Fibroblast of lung (primary cell): ENCODE measurements around the gene U2AF1L4. TPM values are rescaled to one million over a fixed set of nuclear protein-coding genes. Genes with fewer than 3 reads are reported as not detected.
A peak's percentile ranks its signal among the peaks of the same experiment; 100 is the strongest.

Experiments
- DNase-seq, 2 donors: peaks; one replicate each; pipeline versions ENCODE4 v3.0.0 to v3.0.0-alpha.2; 2010; ENCODE audit warnings: low read depth in 2 of 2
- H2AFZ ChIP-seq: 2 replicates; pipeline ENCODE4 v1.5.1; 2012; ENCODE audit warnings: low read length, control low read depth, inconsistent platforms
- H3K27ac ChIP-seq: 2 replicates; pipeline ENCODE4 v1.5.1; 2011; ENCODE audit warnings: low read length, control low read depth; ENCODE audit not compliant: insufficient read depth
- H3K27me3 ChIP-seq: 2 replicates; pipeline ENCODE4 v1.5.1; 2011; ENCODE audit warnings: mild to moderate bottlenecking, low read length; ENCODE audit not compliant: control insufficient read depth, insufficient read depth
- H3K36me3 ChIP-seq: 2 replicates; pipeline ENCODE4 v1.5.1; 2011; ENCODE audit warnings: low read length; ENCODE audit not compliant: control insufficient read depth, insufficient read depth
- H3K4me1 ChIP-seq: 2 replicates; pipeline ENCODE4 v1.5.1; 2011; ENCODE audit warnings: low read length; ENCODE audit not compliant: control insufficient read depth, insufficient read depth; ENCODE audit errors: extremely low read depth
- H3K4me2 ChIP-seq: 2 replicates; pipeline ENCODE4 v1.5.1; 2011; ENCODE audit warnings: low read length, control low read depth; ENCODE audit not compliant: insufficient read depth; ENCODE audit errors: extremely low read depth
- H3K4me3 ChIP-seq, 4 experiments: fragments of 200-600 bp in 1 of 4; sonication (generic) in 1 of 4; replicated peaks in 1 of 4; 2 replicates each; pipeline ENCODE4 v1.5.1; 2011 to 2016; ENCODE audit warnings: low read length in 4 of 4, low read depth in 3 of 4, mild to moderate bottlenecking in 3 of 4, control low read depth in 2 of 4, inconsistent platforms in 1 of 4, mixed read lengths in 1 of 4; ENCODE audit not compliant: insufficient read depth in 1 of 4; ENCODE audit errors: control extremely low read depth in 1 of 4
- H3K79me2 ChIP-seq: 2 replicates; pipeline ENCODE4 v1.5.1; 2012; ENCODE audit warnings: mild to moderate bottlenecking, low read length, inconsistent platforms; ENCODE audit not compliant: control insufficient read depth, insufficient read depth
- H3K9ac ChIP-seq: 2 replicates; pipeline ENCODE4 v1.5.1; 2011; ENCODE audit warnings: mild to moderate bottlenecking, low read length, control low read depth; ENCODE audit not compliant: insufficient read depth
- H3K9me3 ChIP-seq: 2 replicates; pipeline ENCODE4 v1.5.1; 2012; ENCODE audit warnings: low read depth, low read length; ENCODE audit not compliant: control insufficient read depth, insufficient read depth
- H4K20me1 ChIP-seq: 2 replicates; pipeline ENCODE4 v1.5.1; 2011; ENCODE audit warnings: low read length; ENCODE audit not compliant: control insufficient read depth, insufficient read depth; ENCODE audit errors: extremely low read depth
- EZH2 ChIP-seq: IDR thresholded peaks from 2 replicates; pipeline ENCODE4 v1.5.1; 2012; ENCODE audit warnings: low read length, control low read depth, mild to moderate bottlenecking; ENCODE audit errors: missing control alignments
- polyA plus RNA-seq, 2 donors: library from polyadenylated mRNA; depleted of rRNA in 1 of 2; stranded (reverse) in 1 of 2; unstranded in 1 of 2; fragments of >200 nt; gene quantifications; 2 replicates each; pipeline ENCODE4 v1.2.1, GENCODE V29; 2011 to 2012; ENCODE audit warnings: missing spikeins in 1 of 2
- total RNA-seq: library from RNA; depleted of rRNA; stranded (reverse); fragments of >200 nt; gene quantifications from 2 replicates; pipeline ENCODE4 v1.2.1, GENCODE V29; 2014
- TF ChIP-seq, protein P1 (sequence below), 2 donors: IDR thresholded peaks in 1 of 2; conservative IDR thresholded peaks in 1 of 2; 1 replicate in 1 of 2; 2 replicates in 1 of 2; pipeline ENCODE4 v1.5.1; 2011 to 2012; ENCODE audit warnings: low read length in 2 of 2, control low read depth in 1 of 2, inconsistent platforms in 1 of 2, low read depth in 1 of 2, mild to moderate bottlenecking in 1 of 2

The U2AF1L4 gene
- total and polyA plus RNA-seq, 2 donors (not counting 1 experiment from before 2014, with no cell fraction given): 9.1 to 11.9 TPM

DNA sequence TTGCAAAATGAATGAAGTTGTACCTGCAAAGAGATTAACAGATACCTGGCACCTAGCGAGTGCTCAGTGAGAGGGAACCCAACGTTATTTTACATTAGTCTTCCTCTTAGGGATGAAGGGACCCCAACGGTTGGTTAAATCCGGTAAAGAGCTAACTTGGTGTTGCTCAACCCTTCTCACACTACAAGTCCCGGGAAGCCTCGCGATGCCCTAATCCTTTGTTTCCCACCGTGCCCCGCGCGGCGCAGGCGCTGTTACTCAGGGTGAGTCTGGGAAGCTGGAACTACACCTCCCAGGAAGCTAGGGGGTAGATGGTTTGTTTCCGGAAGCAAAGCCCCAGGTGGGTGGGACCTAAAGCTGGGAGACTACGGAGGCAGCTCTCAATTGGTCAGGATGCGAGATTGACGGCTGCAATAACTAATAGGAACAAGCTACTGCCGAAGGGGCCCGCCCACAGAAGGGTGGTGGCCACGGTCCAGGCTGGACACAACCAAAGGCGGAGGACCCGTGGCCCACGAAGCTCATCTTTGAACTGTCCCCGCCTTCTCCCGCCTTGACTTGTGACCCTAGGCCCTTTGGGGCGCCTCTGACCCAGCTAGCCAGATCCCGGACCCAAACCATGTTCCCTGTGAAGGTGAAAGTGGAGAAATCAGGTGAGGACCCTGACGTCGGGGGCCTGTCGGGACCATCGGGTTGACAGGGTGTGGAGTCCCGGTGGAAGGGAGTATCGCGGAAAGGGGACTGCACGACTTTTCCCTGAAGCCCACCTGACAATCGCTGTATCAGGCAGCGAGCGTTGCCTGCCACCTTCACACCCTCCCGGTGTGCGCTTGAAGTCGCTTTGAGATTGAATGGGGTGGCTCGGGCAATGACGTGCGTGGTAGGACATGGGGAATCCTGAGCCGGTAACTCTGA lies 3.1 kb upstream of the U2AF1L4 start, which contains the start of gene LIN37:
LIN37 (plus strand) TSS at position 471 of the 915 bp plus-strand sequence; CDS start at position 620, 149 bp downstream.
- H3K4me3 ChIP-seq: peak within 1 kb of the TSS; percentile 75 to 100 (median 96)
- no peaks in the 10 kb centered on the region for H4K20me1 ChIP-seq
- H3K9ac ChIP-seq: peak within 1 kb of the TSS; percentile 87
- peaks cover 14% of the 10 kb centered on the region for H3K36me3 ChIP-seq
- H3K4me2 ChIP-seq: peak within 1 kb of the TSS; percentile 98
- no peaks in the 10 kb centered on the region for H3K27me3 ChIP-seq
- H3K9me3 ChIP-seq: no peaks in the 10 kb centered on the region
- peak within 1 kb of the TSS; percentile 84 for H3K27ac ChIP-seq
- peak; percentile 98 to 100 for DNase-seq
- TF ChIP-seq EZH2: no peak
- H3K4me1 ChIP-seq: peaks cover 6% of the 10 kb centered on the region
- peak within 1 kb of the TSS; percentile 61 for H2AFZ ChIP-seq
- peaks cover 24% of the 10 kb centered on the region for H3K79me2 ChIP-seq

DNA sequence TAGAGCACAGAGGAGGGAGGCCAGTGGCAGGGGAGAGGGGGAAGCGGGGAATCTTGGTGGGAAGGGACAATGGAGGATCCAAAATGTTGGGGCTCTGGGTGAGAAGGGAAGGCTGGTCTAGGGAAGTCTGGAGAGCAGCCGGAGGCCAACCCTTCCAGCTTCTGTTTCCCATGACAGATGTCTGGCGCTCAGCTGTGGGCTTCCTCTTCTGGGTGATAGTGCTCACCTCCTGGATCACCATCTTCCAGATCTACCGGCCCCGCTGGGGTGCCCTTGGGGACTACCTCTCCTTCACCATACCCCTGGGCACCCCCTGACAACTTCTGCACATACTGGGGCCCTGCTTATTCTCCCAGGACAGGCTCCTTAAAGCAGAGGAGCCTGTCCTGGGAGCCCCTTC lies 1.3 kb upstream of the U2AF1L4 start:
- Histone ChIP-seq H3K9ac (no peak overlapping the region), H3K79me2 (peaks cover 24% of the 10 kb centered on the region), H2AFZ (no peak overlapping the region), H3K27me3 (no peaks in the 10 kb centered on the region), H3K4me1 (peaks cover 6% of the 10 kb centered on the region), H4K20me1 (no peaks in the 10 kb centered on the region), H3K4me3 (peak overlapping the region in 2 of 4 experiments; percentile 72 to 91), H3K4me2 (peak overlapping the region; percentile 86), H3K27ac (no peak overlapping the region), H3K9me3 (no peaks in the 10 kb centered on the region), H3K36me3 (no peaks in the 10 kb centered on the region)
- DNase-seq: no peak
- TF ChIP-seq EZH2: no peak
- TF ChIP-seq, protein P1, sequence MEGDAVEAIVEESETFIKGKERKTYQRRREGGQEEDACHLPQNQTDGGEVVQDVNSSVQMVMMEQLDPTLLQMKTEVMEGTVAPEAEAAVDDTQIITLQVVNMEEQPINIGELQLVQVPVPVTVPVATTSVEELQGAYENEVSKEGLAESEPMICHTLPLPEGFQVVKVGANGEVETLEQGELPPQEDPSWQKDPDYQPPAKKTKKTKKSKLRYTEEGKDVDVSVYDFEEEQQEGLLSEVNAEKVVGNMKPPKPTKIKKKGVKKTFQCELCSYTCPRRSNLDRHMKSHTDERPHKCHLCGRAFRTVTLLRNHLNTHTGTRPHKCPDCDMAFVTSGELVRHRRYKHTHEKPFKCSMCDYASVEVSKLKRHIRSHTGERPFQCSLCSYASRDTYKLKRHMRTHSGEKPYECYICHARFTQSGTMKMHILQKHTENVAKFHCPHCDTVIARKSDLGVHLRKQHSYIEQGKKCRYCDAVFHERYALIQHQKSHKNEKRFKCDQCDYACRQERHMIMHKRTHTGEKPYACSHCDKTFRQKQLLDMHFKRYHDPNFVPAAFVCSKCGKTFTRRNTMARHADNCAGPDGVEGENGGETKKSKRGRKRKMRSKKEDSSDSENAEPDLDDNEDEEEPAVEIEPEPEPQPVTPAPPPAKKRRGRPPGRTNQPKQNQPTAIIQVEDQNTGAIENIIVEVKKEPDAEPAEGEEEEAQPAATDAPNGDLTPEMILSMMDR (conservative IDR thresholded peaks at IDR 0.05 in 1 of 2, IDR thresholded peaks at IDR 0.05 in 1 of 2; ENCODE audit: low read depth in 1 of 2, low read length in 2 of 2): no peak

DNA sequence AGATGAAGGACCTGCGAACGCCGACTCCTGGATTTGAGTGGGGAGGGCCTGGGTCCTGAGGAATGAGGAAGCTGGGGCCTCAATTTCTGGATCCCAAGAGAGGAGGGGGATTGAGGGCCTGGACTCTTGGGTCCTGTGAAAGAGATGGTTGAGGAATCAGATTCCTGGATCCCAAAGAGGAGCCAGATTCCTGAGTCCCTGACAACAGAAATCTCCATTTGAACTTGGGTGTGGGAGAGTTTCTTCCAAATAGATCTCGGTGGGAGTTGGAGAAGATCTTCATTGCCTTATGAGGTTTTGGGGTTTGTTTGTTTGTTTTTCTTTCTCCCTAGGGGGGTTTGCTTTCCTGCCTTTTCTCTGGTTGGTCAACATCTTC lies 857 bp upstream of the U2AF1L4 start:
- H3K4me1 ChIP-seq: peaks cover 6% of the 10 kb centered on the region
- peak overlapping the region; percentile 86 for H3K4me2 ChIP-seq
- no peaks in the 10 kb centered on the region for H3K36me3 ChIP-seq
- no peaks in the 10 kb centered on the region for H3K9me3 ChIP-seq
- DNase-seq: no peak
- H3K79me2 ChIP-seq: peaks cover 24% of the 10 kb centered on the region
- peak overlapping the region; percentile 95 for H3K27ac ChIP-seq
- H2AFZ ChIP-seq: no peak overlapping the region
- H3K4me3 ChIP-seq: peak overlapping the region; percentile 72 to 91 (median 82)
- no peaks in the 10 kb centered on the region for H3K27me3 ChIP-seq
- no peaks in the 10 kb centered on the region for H4K20me1 ChIP-seq
- peak overlapping the region; percentile 60 for H3K9ac ChIP-seq
- TF ChIP-seq EZH2: no peak
